ENCODE data around the gene C1orf50. TPM values are rescaled to one million over a fixed set of nuclear protein-coding genes. Genes with fewer than 3 reads are reported as not detected.

The C1orf50 gene
- total RNA-seq, 4 donors from 2014 or later: 2.8 to 14.7 (median 5.4) TPM

GRCh38 chr1:42742141-42742540 lies 24.9 kb upstream of the C1orf50 start:
- no peak for DNase-seq
- Histone ChIP-seq H3K4me3 (no peak overlapping the region), H3K36me3 (peaks cover 0 to 14% of the 10 kb centered on the region in 2 donors), H3K27ac (no peak overlapping the region), H3K9me3 (no peaks in the 10 kb centered on the region), H3K4me1 (no peaks in the 10 kb centered on the region), H3K27me3 (no peaks in the 10 kb centered on the region)
- intact Hi-C loops (cut with DNase I; ENCODE audit: low total_unique reads) (loop anchor here (10.0 kb wide), 1 partner anchor 597 kb away; no protein-coding TSS in a partner anchor), in situ Hi-C loops (cut with MboI; ENCODE audit: low sequenced_read_pairs in 4 of 4) (loop anchor here in 3 of 4 donors (10.0 to 25.0 kb wide), 4 partner anchors 157 to 605 kb away; no protein-coding TSS in a partner anchor)
- TF ChIP-seq POLR2A (IDR thresholded peaks at IDR 0.05): no peak
- ATAC-seq: no peak

GRCh38 chr1:42742617-42743316 lies 24.3 kb upstream of the C1orf50 start:
- in situ Hi-C loops (cut with MboI; ENCODE audit: low sequenced_read_pairs in 4 of 4) (loop anchor here in 3 of 4 donors (10.0 to 25.0 kb wide), 4 partner anchors 158 to 605 kb away; no protein-coding TSS in a partner anchor), intact Hi-C loops (cut with DNase I; ENCODE audit: low total_unique reads) (loop anchor here (10.0 kb wide), 1 partner anchor 598 kb away; no protein-coding TSS in a partner anchor)

GRCh38 chr1:42743317-42744147 lies 23.5 kb upstream of the C1orf50 start:
- intact Hi-C loops (cut with DNase I; ENCODE audit: low total_unique reads): loop anchor here (10.0 kb wide), 1 partner anchor 599 kb away; no protein-coding TSS in a partner anchor
- ATAC-seq (no peak), DNase-seq (no peak)
- no peak for TF ChIP-seq CTCF (IDR thresholded peaks at IDR 0.05 in 4 of 5, conservative IDR thresholded peaks at IDR 0.05 in 1 of 5)
- TF ChIP-seq POLR2A (IDR thresholded peaks at IDR 0.05): no peak
- H3K9me3 ChIP-seq: no peaks in the 10 kb centered on the region
- H3K4me3 ChIP-seq: no peak overlapping the region
- H3K27ac ChIP-seq: no peak overlapping the region
- in situ Hi-C loops (cut with MboI; ENCODE audit: low sequenced_read_pairs in 4 of 4): loop anchor here in 3 of 4 donors (10.0 to 25.0 kb wide), 4 partner anchors 159 to 606 kb away; no protein-coding TSS in a partner anchor
- H3K36me3 ChIP-seq: peaks cover 0 to 28% of the 10 kb centered on the region in 2 donors
- no peaks in the 10 kb centered on the region for H3K27me3 ChIP-seq
- no peaks in the 10 kb centered on the region for H3K4me1 ChIP-seq

More at GRCh38 chr1:42742617-42743316, 24.3 kb upstream of the C1orf50 start:
- H3K9me3 ChIP-seq: no peaks in the 10 kb centered on the region
- H3K27ac ChIP-seq: no peak overlapping the region
- DNase-seq (no peak), ATAC-seq (no peak)
- H3K4me3 ChIP-seq: no peak overlapping the region
- H3K4me1 ChIP-seq: no peaks in the 10 kb centered on the region
- H3K36me3 ChIP-seq: peaks cover 0 to 20% of the 10 kb centered on the region in 2 donors
- no peaks in the 10 kb centered on the region for H3K27me3 ChIP-seq
- TF ChIP-seq POLR2A (IDR thresholded peaks at IDR 0.05) (no peak), CTCF (IDR thresholded peaks at IDR 0.05 in 4 of 5, conservative IDR thresholded peaks at IDR 0.05 in 1 of 5) (no peak)

- DNase-seq (no peak), ATAC-seq (no peak)
- Histone ChIP-seq H3K36me3 (peaks cover 0 to 32% of the 10 kb centered on the region in 2 donors), H3K4me1 (no peaks in the 10 kb centered on the region), H3K27ac (no peak overlapping the region), H3K4me3 (no peak overlapping the region), H3K27me3 (no peaks in the 10 kb centered on the region), H3K9me3 (no peaks in the 10 kb centered on the region)
- no peak for TF ChIP-seq CTCF (IDR thresholded peaks at IDR 0.05 in 4 of 5, conservative IDR thresholded peaks at IDR 0.05 in 1 of 5)
- in situ Hi-C loops (cut with MboI; ENCODE audit: low sequenced_read_pairs in 4 of 4): loop anchor here in 3 of 4 donors (10.0 to 25.0 kb wide), 4 partner anchors 159 to 607 kb away; no protein-coding TSS in a partner anchor
- intact Hi-C loops (cut with DNase I; ENCODE audit: low total_unique reads): loop anchor here (10.0 kb wide), 1 partner anchor 599 kb away; no protein-coding TSS in a partner anchor
Measured at GRCh38 chr1:42744148-42744413, 23.0 kb upstream of the C1orf50 start.

GRCh38 chr1:42745851-42746250 lies 21.2 kb upstream of the C1orf50 start:
- in situ Hi-C loops (cut with MboI; ENCODE audit: low sequenced_read_pairs in 4 of 4) (loop anchor here in 3 of 4 donors (10.0 to 25.0 kb wide), 4 partner anchors 161 to 609 kb away; no protein-coding TSS in a partner anchor), intact Hi-C loops (cut with DNase I; ENCODE audit: low total_unique reads) (loop anchor here (10.0 kb wide), 1 partner anchor 601 kb away; no protein-coding TSS in a partner anchor)
- Histone ChIP-seq H3K27ac (no peak overlapping the region), H3K36me3 (peaks cover 0 to 44% of the 10 kb centered on the region in 2 donors), H3K4me3 (no peak overlapping the region), H3K27me3 (no peaks in the 10 kb centered on the region), H3K9me3 (no peaks in the 10 kb centered on the region), H3K4me1 (no peaks in the 10 kb centered on the region)
- TF ChIP-seq CTCF (IDR thresholded peaks at IDR 0.05 in 4 of 5, conservative IDR thresholded peaks at IDR 0.05 in 1 of 5): no peak
- TF ChIP-seq POLR2A (IDR thresholded peaks at IDR 0.05): no peak
- ATAC-seq (no peak), DNase-seq (no peak)
